HG03469 (cell line): Measurements from ENCODE around the gene NEDD4L.

Source experiments
- ATAC-seq: cut with Tn5 transposase; IDR thresholded peaks from one replicate; pipeline ENCODE4 v1.9.1; 2021; ENCODE audit warnings: mild to moderate bottlenecking, moderate library complexity, moderate number of reproducible peaks; ENCODE audit not compliant: unreplicated experiment

Gene NEDD4L

GRCh38 chr18:58309610-58310239 lies 265.7 kb downstream of the NEDD4L start:
- ATAC-seq, result no peak

DNA sequence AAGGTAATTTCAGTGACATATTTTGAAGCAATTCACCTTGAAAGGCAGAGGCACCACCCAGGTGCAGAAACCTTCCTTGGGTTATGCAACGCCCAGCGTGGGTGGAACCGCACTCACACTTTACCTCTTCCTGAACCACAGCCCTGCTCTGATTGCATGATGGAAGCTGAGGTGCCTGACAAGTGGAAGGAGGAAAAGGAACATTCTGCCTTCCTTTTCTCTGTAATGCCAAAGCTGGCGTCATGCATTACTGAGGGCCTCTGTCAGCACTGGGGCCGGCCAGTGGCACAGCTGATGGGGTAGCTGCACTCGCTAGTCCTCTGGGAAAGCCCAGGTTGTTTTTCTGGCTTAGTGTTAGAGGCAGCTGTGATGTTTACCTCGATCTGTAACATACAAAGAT lies 266.5 kb downstream of the NEDD4L start:
- ATAC-seq, result no peak

GRCh38 chr18:58311390-58311789 lies 267.4 kb downstream of the NEDD4L start:
- ATAC-seq, result no peak

DNA sequence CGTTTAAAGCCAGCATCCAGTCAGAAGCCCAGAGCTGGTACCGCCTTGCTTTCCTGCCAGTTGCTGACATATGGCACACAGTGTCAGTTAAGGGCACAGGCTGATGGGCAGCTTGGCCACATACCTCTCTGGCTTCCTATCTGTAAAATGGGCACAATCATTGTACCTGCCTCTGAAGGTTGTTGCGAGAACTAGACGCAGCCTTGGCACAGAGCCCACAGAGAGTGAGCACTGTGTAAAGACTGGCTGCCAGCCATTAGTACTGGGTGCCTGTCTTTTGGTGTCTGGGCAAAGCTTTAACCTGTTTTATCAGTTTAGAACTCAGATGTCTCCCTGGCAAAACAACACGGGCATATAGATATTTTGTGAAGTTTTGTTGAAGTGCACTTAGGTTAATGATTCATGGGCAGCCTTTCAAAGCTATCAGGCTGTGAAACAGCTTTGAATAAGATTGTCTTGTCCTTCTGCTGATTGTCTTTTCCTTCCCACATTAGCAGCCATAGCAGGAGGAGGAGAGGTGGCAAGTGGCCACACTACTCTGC lies 269.5 kb downstream of the NEDD4L start:
- ATAC-seq, result no peak

DNA sequence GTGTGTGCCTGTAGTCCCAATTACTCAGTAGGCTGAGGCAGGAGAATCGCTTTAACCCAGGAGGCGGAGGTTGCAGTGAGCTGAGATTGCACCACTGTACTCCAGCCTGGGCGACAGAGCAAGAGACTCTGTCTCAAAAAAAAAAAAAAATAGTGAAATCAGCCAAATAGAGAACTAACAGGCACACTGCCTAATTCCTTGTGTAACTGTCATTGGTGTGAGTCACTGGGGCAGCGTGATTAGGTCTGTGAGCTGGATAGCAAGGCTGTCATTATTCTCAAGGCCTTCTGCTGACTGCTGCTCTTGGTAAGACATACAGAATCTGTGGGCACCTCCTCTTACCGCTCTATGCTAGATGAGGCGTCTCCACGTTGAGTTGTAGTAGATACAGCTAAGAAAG lies 270.3 kb downstream of the NEDD4L start:
- ATAC-seq, result no peak

GRCh38 chr18:58315041-58315440 lies 271.0 kb downstream of the NEDD4L start:
- ATAC-seq, result no peak

- no peak for ATAC-seq
Measured at GRCh38 chr18:58315739-58316215, 271.8 kb downstream of the NEDD4L start.

GRCh38 chr18:58316396-58317342 lies 272.6 kb downstream of the NEDD4L start:
- no peak for ATAC-seq

DNA sequence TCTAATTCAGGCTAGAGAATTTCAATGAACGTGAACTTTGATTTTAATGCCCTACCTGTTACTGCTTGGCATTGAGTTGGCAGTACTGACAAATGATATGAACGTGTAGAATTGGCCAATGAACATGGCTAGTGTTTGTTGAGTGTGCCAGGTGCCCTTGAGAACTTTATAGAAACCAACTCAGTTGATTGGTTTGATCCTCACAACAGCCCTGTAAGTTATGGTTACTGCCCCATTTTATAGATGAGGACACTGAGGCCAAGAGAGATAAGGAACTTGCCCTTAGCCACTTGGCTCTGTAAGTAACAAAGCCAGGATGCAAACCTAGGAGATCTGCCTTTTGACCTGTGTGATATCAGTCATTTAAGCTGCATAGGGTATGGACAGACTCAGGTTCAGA lies 275.7 kb downstream of the NEDD4L start:
- ATAC-seq, result no peak

DNA sequence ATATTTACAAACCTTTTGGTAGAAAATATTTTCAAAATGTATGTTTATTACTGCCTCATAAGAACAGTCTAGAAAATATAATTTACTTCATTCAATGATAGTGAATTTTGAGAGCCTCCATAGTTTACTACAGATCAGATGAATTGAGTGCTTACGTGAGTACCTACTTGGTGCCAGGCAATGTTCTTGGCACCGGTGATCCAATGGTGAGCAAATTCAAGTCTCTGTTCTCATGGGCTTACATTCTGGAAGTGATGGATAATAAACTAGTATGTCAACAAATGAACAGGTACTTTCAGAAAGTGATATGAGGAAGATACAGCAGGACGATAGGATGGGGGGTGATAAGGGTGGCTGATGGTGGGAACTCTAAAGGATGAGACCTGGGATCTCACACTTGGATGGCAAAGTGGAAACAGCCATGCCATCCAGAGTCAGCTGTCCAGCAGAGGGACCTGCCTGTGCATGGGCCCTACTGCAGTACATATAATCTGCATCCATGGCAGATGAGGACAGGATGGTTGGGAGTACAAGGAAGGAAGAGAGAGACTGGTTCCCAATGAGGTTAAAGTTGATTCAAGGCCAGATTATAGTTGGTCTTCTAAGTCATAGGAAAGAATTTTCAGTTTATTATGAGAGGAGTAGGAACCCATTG lies 277.0 kb downstream of the NEDD4L start:
- no peak for ATAC-seq

GRCh38 chr18:58321986-58322385 lies 278.0 kb downstream of the NEDD4L start:
- peak; percentile 52 for ATAC-seq

- ATAC-seq, result no peak
Measured at GRCh38 chr18:58322464-58322863, 278.4 kb downstream of the NEDD4L start.

- ATAC-seq, result no peak
Measured at GRCh38 chr18:58323866-58324762, 280.1 kb downstream of the NEDD4L start.

DNA sequence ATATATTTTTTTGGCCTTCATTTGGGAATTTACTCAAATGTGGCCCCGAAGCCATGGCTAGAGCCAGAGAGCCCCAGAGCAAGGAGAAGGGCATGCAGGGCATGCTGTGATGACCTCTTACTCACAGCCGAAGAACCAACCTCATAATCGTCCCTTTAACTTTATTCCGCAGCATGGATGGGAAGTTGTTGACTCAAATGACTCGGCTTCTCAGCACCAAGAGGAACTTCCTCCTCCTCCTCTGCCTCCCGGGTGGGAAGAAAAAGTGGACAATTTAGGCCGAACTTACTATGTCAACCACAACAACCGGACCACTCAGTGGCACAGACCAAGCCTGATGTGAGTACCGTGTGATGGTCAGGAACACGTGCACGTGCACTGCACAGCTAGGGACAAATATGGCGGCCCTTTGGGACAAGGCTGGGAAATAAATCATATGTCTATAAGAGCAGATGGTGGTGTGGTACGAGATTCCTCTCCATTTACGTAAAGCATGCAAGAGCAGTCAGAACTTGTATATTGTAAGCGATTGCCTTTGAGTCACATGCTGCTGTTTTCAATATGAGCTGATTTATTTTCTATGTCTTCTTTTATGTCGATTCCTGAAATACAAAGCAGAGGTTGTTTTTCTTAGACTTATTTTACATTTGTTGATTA lies 280.9 kb downstream of the NEDD4L start:
- ATAC-seq, result no peak

DNA sequence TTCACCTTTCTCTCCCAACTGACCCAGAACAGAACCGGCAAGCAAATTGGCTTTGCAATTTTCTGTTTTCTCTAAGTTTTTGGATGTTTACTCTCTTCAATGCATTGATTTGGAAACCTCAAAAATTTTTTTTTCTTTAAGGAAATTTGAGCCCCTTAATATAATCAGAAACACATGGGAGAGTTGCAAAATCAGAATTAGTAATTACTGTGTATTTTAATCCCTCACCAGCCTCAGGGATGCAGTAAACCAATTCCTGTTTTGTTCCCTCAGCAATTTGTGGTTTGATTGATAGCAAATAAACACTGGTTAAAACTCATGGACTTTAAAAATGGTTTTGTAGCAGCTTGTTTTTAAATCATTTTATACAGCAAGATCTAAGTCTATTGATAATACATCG lies 281.5 kb downstream of the NEDD4L start:
- no peak for ATAC-seq

GRCh38 chr18:58334061-58334460 lies 290.0 kb downstream of the NEDD4L start:
- ATAC-seq, result no peak

DNA sequence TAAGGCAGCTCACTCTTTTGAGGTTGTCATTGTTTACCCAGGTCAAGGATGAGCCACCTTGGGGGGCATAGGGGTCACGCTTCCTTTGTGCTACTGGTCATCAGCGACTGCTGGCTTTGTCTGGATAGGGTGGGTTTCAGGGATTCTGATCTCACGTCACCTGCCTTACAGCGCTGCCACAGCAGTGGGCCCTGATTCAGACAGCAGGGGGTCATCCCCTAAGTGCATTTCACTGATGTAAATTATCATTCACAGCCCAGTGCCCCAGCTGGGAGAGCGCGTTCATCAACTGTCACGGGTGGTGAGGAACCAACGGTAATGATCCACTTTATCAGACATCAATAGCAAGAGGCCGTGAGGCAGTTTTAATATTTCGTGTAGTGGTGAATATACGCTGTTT lies 291.2 kb downstream of the NEDD4L start:
- no peak for ATAC-seq

DNA sequence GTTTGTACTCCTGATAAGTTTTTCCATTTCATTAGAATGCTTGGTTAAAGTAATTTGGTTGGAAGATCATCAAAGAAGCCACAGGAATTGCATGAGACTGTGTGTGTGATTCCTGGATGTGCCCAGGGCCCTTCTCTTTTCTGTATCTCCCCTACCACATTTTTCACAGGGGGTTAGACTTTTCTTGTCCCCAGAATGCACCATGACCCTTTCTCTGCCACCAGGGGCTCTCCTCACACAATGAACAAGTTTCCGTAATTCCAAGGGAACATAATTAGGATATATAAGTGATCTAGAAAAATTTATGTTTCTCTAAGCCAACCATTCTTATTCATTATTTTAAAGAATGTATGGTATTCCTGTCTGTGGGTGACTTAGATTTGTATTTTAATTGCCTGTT lies 291.8 kb downstream of the NEDD4L start:
- no peak for ATAC-seq

DNA sequence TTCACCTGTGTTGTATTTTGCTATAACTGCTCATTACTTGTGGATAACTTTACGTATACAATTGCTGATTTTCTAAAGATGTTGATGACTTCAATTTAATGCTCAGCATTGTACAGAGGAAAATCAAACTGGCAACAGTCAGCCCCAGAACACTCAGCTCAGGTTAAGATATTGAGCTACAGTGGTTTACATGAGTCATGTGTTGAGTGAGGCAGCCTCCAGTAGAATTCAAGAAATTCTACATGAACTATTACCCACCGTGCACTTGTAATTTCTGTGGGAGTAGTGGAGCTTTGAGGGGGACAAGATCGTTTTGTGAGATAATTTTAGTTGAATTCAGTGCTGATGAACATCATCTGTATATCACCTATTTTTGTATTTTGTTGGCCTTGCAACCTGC lies 292.6 kb downstream of the NEDD4L start:
- no peak for ATAC-seq

GRCh38 chr18:58337285-58337684 lies 293.3 kb downstream of the NEDD4L start:
- no peak for ATAC-seq
